A172 (cell line): Measurements from ENCODE around the gene MUC5B. TPM values are rescaled to one million over a fixed set of nuclear protein-coding genes. Genes with fewer than 3 reads are reported as not detected.

Source experiments
- DNase-seq: peaks from one replicate; pipeline ENCODE4 v3.0.0-alpha.2; 2015; ENCODE audit warnings: low spot score
- total RNA-seq: library from RNA; depleted of rRNA; stranded (reverse); fragments of >200 nt; shearing (Covaris generic); gene quantifications from 2 replicates; pipeline ENCODE4 v1.2.3, GENCODE V29; 2014

Gene MUC5B
- total RNA-seq, 1 experiment from 2014 or later = not detected

DNA sequence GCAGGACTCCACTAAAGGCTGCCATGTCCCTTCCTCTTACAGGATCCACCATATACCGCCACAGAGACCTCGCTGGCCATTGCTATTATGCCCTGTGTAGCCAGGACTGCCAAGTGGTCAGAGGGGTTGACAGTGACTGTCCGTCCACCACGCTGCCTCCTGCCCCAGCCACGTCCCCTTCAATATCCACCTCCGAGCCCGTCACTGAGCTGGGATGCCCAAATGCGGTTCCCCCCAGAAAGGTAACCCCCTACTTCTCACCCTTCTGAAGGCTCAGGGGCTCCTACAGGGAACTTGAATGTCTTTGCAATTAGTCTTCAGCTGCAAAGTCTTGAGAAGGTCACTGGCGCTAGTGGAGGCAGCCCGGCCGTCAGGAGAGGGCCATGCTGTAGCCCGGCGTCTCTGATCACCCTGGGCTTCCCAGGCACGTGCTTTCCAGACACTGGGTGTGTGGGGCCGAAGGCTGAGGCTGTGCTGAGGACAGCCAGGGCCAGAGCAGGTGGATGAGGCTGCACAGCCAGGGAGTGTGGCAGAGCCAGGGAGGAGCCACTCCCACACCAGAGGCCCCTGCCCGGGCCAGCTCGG lies 30.0 kb upstream of the MUC5B start:
- DNase-seq = no peak

GRCh38 chr11:1193326-1194230 lies 29.3 kb upstream of the MUC5B start:
- DNase-seq = no peak

GRCh38 chr11:1194231-1194976 lies 28.5 kb upstream of the MUC5B start:
- no peak for DNase-seq

- no peak for DNase-seq
Measured at GRCh38 chr11:1194977-1195681, 27.7 kb upstream of the MUC5B start.

- DNase-seq = no peak
Measured at GRCh38 chr11:1195682-1196515, 27.0 kb upstream of the MUC5B start.

DNA sequence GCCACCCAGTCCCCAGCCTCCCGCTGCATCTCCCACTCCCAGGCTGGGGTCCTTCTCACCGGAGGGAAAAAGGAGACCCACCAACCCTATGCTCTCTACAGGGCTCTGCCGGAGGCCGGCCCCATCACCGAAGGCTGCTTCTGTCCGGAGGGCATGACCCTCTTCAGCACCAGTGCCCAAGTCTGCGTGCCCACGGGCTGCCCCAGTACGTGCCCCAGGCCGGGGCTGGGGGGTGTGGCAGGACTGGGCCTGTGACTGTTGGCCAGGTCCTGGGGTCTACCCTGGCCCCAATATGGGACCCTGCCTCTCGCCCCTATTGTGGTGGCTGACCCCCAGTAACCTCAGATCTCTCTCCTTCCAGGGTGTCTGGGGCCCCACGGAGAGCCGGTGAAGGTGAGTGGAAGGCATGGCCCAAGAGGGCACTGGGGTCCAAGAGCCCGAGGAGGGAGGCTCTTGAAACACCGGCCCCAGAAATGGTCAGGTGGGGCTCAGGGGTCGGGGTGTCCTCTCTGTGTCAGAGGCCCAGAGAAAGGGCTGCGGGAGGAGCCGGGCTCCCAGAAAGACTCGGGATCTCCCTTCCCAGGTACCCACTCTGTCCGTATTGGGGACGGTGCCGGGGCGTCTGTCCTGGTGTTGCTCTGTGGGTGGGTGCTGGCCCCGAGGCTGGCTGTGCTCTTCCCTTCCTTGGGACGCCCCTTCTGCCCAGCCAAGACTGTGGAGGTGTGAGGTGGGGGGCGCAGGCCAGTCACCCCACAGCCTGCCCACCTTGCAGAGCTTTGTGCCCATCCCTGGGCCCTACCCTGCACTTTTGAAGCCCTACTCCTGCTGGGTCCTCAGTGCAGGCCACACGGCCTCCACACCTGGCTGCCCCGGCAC lies 26.1 kb upstream of the MUC5B start:
- DNase-seq = no peak

DNA sequence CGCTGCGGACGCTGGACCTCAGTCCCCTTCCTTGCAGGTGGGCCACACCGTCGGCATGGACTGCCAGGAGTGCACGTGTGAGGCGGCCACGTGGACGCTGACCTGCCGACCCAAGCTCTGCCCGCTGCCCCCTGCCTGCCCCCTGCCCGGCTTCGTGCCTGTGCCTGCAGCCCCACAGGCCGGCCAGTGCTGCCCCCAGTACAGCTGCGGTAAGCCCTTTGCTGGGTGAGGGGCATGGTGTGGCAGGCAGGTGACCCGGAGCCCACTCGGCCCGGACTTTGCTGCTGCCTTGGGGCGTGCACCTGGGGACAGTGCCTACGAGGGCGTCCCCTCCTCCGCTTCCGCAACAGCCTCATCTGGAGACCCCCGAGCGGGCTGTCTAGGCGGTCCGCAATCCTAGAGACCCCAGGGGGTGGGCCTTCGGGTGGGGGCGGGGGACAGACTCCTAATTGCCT lies 25.4 kb upstream of the MUC5B start:
- no peak for DNase-seq

DNA sequence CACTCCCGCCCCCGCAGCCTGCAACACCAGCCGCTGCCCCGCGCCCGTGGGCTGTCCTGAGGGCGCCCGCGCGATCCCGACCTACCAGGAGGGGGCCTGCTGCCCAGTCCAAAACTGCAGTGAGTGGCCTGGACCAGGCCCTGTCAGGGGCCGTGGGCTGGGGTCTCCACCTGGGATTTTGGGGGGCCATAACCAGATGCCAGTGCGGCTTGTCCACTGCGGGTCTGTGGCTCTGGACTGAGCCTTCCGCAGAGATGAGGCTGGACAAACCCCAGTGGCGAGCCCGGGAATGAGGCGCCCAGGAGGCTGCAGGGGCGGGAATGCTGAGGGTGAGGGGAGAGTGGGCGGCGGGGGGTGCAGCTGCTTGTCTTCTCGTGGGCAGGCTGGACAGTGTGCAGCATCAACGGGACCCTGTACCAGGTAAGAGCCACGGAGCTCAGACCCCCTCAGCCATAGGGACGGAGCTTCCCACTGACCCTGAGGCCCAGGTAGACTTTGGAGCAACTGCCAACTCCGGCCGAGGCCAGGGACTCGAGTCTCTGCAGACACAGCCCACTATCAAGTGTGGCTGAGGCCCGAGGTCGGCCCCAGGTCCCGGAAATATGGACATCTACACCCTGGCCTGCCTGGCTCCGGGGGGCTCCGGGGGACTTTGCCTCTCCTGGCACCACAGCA lies 24.8 kb upstream of the MUC5B start:
- DNase-seq = no peak

DNA sequence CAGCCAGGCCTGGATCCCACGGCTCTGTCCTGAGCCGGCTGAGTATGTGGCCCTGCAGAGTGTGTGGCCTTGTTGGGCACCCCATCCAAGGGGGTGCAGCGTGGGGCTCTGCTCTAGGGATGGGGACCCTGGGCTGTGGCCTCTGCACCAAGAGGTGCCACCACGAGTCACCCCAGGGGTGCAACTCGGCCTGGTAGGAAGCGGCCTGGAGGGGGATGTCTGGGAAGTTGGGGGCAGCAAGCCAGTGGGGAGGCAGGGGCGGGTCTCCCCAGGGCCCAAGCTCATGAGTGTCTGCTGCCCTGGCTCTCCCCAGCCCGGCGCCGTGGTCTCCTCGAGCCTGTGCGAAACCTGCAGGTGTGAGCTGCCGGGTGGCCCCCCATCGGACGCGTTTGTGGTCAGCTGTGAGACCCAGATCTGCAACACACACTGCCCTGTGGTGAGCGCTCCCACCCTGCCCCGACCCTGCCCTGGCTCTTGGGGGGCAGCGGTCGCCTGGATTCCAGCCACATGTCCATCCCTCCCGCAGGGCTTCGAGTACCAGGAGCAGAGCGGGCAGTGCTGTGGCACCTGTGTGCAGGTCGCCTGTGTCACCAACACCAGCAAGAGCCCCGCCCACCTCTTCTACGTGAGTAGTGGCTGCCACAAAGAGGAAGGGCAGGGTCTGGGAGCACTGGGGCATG lies 24.2 kb upstream of the MUC5B start:
- DNase-seq = no peak

GRCh38 chr11:1199241-1199750 lies 23.6 kb upstream of the MUC5B start:
- DNase-seq = no peak

DNA sequence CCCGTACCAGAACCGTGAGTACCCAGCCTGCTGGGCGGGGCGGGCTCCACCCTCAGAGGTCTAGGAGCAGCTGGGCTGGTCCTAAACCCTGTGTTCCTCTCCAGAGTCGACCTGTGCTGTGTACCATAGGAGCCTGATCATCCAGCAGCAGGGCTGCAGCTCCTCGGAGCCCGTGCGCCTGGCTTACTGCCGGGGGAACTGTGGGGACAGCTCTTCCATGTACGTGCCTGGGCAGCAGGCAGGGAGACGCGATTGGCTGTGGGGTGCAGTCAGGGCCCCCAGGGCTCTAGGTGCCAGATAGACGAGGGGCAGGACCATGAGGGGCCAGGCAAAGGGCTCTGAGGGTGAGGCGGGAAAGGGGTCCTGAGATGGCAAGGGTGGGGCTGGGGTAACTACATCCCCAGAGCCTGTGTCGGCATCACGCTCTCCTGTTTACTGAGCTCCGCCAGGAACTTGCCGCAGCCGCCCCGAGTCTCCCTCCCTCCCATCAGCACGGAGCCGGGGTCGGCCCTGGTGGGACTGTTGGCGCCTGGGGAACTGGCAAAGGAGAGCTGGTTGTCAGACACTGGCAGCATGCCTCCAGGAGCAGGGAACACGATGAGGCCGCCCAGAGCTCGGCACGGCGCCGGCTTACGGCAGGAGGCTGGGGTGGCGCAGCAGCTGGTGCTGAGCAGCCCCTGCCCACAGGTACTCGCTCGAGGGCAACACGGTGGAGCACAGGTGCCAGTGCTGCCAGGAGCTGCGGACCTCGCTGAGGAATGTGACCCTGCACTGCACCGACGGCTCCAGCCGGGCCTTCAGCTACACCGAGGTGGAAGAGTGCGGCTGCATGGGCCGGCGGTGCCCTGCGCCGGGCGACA lies 22.9 kb upstream of the MUC5B start:
- no peak for DNase-seq

GRCh38 chr11:1200611-1201191 lies 22.2 kb upstream of the MUC5B start:
- DNase-seq = no peak

- peak; percentile 7 for DNase-seq
Measured at GRCh38 chr11:1201395-1202153, 21.3 kb upstream of the MUC5B start.

- DNase-seq = peak; percentile 5
Measured at GRCh38 chr11:1202154-1202775, 20.6 kb upstream of the MUC5B start.

DNA sequence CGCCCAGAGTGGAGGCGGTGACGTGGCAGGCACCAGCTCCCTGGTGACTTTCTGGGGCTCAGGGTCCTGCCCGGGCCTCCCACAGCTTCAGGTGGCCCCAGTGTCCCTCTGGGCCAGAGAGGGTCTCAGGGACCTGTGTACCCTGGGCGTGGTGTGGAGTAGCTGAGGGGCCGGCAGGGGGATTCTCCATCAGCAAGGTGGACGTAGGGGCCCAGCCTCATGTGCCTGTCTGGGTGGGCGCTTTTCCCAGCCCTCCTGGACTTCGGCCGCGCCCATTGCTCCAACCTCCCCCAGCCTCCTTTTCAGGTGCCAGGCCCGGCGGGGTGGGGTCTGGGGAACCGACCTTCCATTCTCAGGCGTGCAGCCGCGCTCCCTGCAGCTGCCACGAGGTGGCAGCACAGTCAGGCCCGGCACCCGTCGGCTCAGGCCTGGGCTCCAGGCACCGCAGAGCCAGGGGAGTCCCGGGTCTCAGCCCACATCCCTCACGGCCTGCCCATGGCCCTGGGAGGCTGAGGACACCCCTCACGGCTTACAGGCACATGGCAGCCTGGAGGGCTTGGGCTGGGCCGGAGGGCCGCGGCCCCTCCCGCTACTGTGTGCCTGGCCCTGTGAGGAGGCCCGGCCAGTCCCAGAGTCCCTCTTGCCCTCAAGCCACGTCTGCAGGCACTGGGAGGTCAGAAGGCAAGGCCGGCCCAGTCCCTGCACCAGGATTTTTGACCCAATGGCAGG lies 19.9 kb upstream of the MUC5B start:
- DNase-seq = peak; percentile 26
